GM19463 (cell line): ENCODE data around the gene METTL16.

Experiments used
- ATAC-seq: cut with Tn5 transposase; IDR thresholded peaks from one replicate; pipeline ENCODE4 v1.9.1; 2021; ENCODE audit warnings: mild to moderate bottlenecking, moderate library complexity; ENCODE audit not compliant: unreplicated experiment

METTL16 gene

GRCh38 chr17:2397247-2398171 lies 114.2 kb downstream of the METTL16 start:
- ATAC-seq = no peak

GRCh38 chr17:2396568-2397246 lies 115.0 kb downstream of the METTL16 start:
- ATAC-seq = peak; percentile 16

- no peak for ATAC-seq
Measured at GRCh38 chr17:2396192-2396567, 115.5 kb downstream of the METTL16 start.

- ATAC-seq = no peak
Measured at GRCh38 chr17:2395258-2396181, 116.2 kb downstream of the METTL16 start.

GRCh38 chr17:2394775-2395201 lies 116.9 kb downstream of the METTL16 start:
- ATAC-seq = no peak

- no peak for ATAC-seq
Measured at GRCh38 chr17:2393954-2394749, 117.5 kb downstream of the METTL16 start.

- ATAC-seq = peak; percentile 40
Measured at GRCh38 chr17:2393174-2393953, 118.3 kb downstream of the METTL16 start.

GRCh38 chr17:2392252-2393173 lies 119.2 kb downstream of the METTL16 start:
- peak; percentile 38 for ATAC-seq

GRCh38 chr17:2391597-2392251 lies 120.0 kb downstream of the METTL16 start:
- ATAC-seq = no peak

GRCh38 chr17:2390199-2390836 lies 121.4 kb downstream of the METTL16 start:
- ATAC-seq = no peak

GRCh38 chr17:2388683-2389055 lies 123.0 kb downstream of the METTL16 start:
- no peak for ATAC-seq

GRCh38 chr17:2388020-2388682 lies 123.5 kb downstream of the METTL16 start:
- ATAC-seq = no peak

GRCh38 chr17:2387086-2388019 lies 124.3 kb downstream of the METTL16 start:
- ATAC-seq = no peak

- no peak for ATAC-seq
Measured at GRCh38 chr17:2386400-2387085, 125.1 kb downstream of the METTL16 start.
